ENCODE results near the gene FOXK1. TPM values are rescaled to one million over a fixed set of nuclear protein-coding genes. Genes with fewer than 3 reads are reported as not detected.

FOXK1 gene
- total RNA-seq, 2 experiments from 2014 or later, result 25.9 to 26.6 TPM

DNA sequence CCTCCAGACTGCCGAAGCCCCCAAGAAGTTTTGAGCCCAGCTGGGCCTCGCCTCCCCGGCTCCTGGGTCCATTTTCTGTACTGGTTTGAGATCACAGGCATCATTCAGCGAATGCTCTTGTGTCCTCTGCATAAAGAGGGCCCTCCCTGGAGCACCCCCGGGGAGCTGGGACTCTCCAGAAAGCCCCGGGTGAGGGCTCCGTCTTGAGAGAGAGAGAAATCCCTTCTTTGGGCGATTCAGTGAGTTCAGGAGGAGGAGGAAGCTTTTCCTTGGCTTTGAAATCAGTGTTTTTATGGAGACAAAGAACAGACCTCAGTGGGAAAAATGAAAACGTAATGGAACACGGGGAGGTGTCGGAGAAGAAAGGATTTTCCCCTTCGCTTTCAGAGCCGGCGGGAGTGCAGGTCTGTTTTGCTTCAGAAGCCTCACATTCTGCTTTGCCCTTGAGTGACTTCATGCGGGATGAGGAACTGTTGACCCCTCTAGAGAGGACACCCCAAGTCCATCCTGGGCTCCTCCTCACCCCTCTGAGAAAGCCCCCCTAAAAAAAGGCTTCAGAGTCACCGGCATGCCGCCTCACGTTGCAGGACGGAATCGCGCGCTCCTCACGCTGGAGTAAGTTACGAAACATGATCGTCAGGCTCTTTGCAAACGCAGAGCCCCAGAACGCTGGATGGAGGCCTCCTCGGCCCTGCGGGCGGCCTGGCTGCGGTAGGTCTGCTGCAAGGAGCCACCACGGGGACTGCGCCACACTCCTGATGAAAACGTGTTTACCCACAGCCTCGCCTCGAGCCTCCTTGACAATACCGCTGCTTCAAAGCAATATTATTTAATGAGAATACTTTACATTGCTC, 84.8 kb downstream of the FOXK1 start:
- no peak overlapping the region for H3K4me3 Mint-ChIP-seq
- H3K27ac Mint-ChIP-seq, result no peak overlapping the region
- intact Hi-C loops (cut with micrococcal nuclease), result no loop called here
- ChIA-PET CTCF (no interaction called here), POLR2A (no interaction called here)
- peaks cover 15% of the 10 kb centered on the region for H3K36me3 Mint-ChIP-seq
- H3K9me3 Mint-ChIP-seq, result no peaks in the 10 kb centered on the region
- H3K27me3 Mint-ChIP-seq, result no peaks in the 10 kb centered on the region
- H3K4me1 Mint-ChIP-seq (ENCODE audit: low read depth), result no peaks in the 10 kb centered on the region
- DNase-seq, result no peak

DNA sequence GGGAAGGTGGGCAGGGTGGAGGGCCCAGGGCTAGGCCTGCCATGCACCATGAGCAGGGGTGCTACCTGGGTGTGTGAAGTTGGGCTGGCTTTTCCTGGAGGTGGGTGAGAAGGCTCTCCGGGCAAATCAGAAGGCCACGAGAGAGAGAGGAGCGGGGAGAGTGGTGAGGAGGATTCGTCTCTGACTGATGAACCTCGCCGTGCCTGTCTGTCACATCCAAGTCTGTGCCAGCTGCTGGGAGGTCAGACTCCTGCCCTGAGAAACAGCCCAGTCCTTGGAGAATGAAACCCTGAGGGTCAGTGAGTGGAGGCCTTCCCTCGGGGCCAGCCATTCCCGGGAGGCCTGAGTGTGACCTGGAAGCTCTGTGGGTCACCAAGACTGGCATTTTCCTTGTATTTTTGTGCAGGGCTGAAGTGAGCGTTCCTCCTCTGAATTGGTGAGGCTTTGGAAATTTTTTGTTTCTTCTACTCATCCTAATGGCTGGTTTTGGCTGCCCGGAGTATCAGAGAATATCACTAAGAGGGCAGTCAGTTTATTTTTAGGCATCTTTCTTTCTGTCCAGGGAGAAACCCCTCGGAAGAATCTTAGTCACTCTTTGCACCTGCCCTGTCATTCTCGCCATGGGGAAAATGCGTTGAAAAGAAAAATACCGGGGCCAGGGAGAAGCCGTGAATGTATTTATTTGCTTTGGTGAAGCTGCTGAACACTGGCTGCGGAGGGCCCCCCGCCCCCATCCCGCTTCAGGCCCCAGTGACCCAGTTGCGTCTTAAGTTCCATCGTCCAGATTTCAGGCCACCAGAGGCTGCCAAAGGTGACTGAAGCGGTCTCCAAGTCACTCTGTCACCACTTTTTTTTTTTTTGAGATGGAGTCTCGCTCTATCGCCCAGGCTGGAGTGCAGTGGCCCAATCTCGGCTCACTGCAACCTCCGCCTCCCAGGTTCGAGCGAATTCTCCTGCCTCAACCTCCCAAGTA, 86.8 kb downstream of the FOXK1 start:
- CTCF ChIA-PET, result no interaction called here
- POLR2A ChIA-PET, result no interaction called here
- H3K4me3 Mint-ChIP-seq, result no peak overlapping the region
- H3K27me3 Mint-ChIP-seq, result no peaks in the 10 kb centered on the region
- intact Hi-C loops (cut with micrococcal nuclease), result no loop called here
- H3K4me1 Mint-ChIP-seq (ENCODE audit: low read depth), result peaks cover 3% of the 10 kb centered on the region
- no peaks in the 10 kb centered on the region for H3K9me3 Mint-ChIP-seq
- H3K36me3 Mint-ChIP-seq, result peaks cover 10% of the 10 kb centered on the region
- no peak for DNase-seq
- H3K27ac Mint-ChIP-seq, result no peak overlapping the region

DNA sequence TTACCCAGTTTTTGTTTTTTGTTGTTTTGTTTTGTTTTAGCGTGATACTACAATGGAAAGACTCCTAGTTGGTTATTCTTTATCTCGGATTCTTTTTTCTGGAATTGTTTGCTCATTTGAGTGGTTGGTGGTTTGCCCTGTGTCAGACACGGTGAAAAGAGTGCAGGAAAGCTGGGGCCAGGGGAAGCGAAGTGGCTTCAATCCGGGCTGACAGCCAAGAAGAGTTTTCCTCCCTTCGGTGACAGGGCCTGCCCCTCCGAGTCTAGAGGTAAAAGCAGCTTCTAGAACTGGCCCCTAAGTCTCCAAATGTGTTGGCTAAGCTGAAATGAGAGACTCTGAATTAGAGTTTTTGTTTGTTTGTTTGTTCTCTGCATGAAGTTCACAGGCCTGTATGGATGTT, 87.7 kb downstream of the FOXK1 start:
- ChIA-PET POLR2A (no interaction called here), CTCF (no interaction called here)
- Mint-ChIP-seq H3K36me3 (peaks cover 9% of the 10 kb centered on the region), H3K9me3 (no peaks in the 10 kb centered on the region), H3K4me3 (no peak overlapping the region), H3K4me1 (ENCODE audit: low read depth) (peaks cover 11% of the 10 kb centered on the region), H3K27ac (no peak overlapping the region), H3K27me3 (no peaks in the 10 kb centered on the region)
- no peak for DNase-seq
- intact Hi-C loops (cut with micrococcal nuclease), result no loop called here

DNA sequence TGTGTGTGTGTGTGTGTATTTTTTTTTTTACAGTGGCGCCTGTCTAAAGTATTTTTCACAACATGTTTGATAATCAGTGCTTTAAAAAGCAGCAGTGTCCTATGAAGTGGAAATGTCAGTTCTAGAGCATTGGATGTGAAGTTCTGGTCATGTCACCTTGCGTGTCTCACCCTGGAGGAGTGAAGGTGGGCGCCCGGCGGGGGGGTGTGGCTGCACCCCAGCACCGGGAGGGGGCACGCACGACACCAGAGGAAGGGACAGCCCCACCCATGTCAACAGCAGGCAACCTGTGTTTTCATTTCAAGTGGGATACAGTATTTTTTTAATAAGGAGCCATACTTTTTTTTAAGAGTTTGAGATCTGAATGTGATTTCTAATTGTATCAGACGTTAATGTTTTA, 88.8 kb downstream of the FOXK1 start:
- H3K4me1 Mint-ChIP-seq (ENCODE audit: low read depth), result peaks cover 15% of the 10 kb centered on the region
- H3K27me3 Mint-ChIP-seq, result no peaks in the 10 kb centered on the region
- no peaks in the 10 kb centered on the region for H3K9me3 Mint-ChIP-seq
- H3K27ac Mint-ChIP-seq, result no peak overlapping the region
- DNase-seq, result no peak
- peaks cover 9% of the 10 kb centered on the region for H3K36me3 Mint-ChIP-seq
- ChIA-PET CTCF (no interaction called here), POLR2A (no interaction called here)
- no peak overlapping the region for H3K4me3 Mint-ChIP-seq
- intact Hi-C loops (cut with micrococcal nuclease), result no loop called here

DNA sequence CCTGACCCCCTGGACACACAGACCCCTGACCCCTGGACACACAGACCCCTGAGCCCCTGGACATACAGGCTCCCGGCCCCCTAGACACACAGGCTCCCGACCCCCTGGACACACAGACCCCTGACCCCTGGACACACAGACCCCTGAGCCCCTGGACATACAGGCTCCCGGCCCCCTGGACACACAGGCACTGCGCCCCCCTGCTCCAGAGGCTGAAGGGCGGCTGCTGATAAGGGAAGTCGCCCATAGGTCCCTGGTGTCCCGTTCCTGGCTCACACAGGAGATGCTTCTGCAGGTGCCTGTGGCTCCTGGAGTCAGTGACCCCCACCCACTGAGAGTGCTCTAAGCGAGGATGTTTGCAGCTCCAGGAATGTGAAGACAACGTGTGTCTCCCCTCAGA, 89.6 kb downstream of the FOXK1 start:
- CTCF ChIA-PET, result interaction anchor here (0.6 kb wide), 1 partner anchor 10 kb away, joined by 3 read pairs; no protein-coding TSS in a partner anchor
- no peaks in the 10 kb centered on the region for H3K9me3 Mint-ChIP-seq
- no peak overlapping the region for H3K27ac Mint-ChIP-seq
- no peak for DNase-seq
- H3K4me3 Mint-ChIP-seq, result no peak overlapping the region
- H3K36me3 Mint-ChIP-seq, result peaks cover 7% of the 10 kb centered on the region
- H3K4me1 Mint-ChIP-seq (ENCODE audit: low read depth), result peaks cover 22% of the 10 kb centered on the region
- POLR2A ChIA-PET, result no interaction called here
- intact Hi-C loops (cut with micrococcal nuclease), result no loop called here
- no peaks in the 10 kb centered on the region for H3K27me3 Mint-ChIP-seq

DNA sequence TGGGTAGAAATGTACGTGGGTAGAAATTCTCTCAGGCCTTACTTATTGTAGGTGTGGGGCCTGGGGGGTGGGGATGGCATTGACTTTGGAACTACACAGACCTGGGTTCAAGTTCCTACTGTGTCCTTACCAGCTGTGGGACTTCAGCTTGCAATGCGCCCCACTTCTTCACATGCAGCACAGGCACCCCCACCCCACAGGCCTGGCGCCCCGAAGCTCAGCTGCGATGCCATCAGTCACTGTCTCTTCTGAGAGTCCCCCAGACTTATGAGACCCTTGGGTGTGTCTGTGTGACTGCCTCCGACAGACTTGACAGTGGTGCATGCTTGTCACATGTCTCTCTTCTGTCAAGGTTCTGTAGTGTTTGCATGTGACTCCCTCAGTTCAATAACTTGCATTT, 90.2 kb downstream of the FOXK1 start:
- H3K4me3 Mint-ChIP-seq, result no peak overlapping the region
- peaks cover 8% of the 10 kb centered on the region for H3K36me3 Mint-ChIP-seq
- H3K27ac Mint-ChIP-seq, result no peak overlapping the region
- POLR2A ChIA-PET, result no interaction called here
- DNase-seq, result no peak
- H3K27me3 Mint-ChIP-seq, result no peaks in the 10 kb centered on the region
- H3K9me3 Mint-ChIP-seq, result no peaks in the 10 kb centered on the region
- CTCF ChIA-PET, result interaction anchor here (0.6 kb wide), 1 partner anchor 11 kb away, joined by 3 read pairs; no protein-coding TSS in a partner anchor
- intact Hi-C loops (cut with micrococcal nuclease), result no loop called here
- H3K4me1 Mint-ChIP-seq (ENCODE audit: low read depth), result peaks cover 26% of the 10 kb centered on the region

DNA sequence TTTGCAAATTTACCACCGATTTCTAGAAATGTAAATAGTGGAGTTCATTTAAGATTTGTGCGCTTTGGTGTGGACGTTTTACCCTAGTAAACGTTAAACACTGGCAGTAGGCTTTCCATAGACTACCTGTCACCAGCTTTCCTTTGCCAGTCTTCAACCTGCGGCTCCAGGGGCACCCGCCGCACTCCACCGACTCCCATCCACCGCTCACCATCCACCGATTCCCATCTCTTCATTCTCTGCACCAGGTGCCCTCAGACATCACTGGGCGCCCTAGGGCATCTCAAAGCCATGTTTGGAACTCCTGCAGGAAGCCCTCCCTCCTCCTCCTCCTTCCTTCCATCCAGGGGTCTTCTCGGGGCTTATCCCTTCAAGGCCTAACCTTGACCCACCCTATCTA, 91.9 kb downstream of the FOXK1 start:
- H3K27me3 Mint-ChIP-seq, result no peaks in the 10 kb centered on the region
- no peak for DNase-seq
- no peaks in the 10 kb centered on the region for H3K9me3 Mint-ChIP-seq
- POLR2A ChIA-PET, result interaction anchor here (2.3 kb wide), 1 partner anchor 27 kb away, joined by 15 read pairs; no protein-coding TSS in a partner anchor
- CTCF ChIA-PET, result interaction anchor here (3.1 kb wide), 1 partner anchor 18 kb away, joined by 21 read pairs; no protein-coding TSS in a partner anchor
- intact Hi-C loops (cut with micrococcal nuclease), result loop anchor here (2.0 kb wide), 1 partner anchor 29 kb away; no protein-coding TSS in a partner anchor
- peaks cover 36% of the 10 kb centered on the region for H3K4me1 Mint-ChIP-seq (ENCODE audit: low read depth)
- H3K36me3 Mint-ChIP-seq, result peaks cover 8% of the 10 kb centered on the region
- H3K27ac Mint-ChIP-seq, result peak overlapping the region; percentile 91
- H3K4me3 Mint-ChIP-seq, result peak overlapping the region; percentile 95

DNA sequence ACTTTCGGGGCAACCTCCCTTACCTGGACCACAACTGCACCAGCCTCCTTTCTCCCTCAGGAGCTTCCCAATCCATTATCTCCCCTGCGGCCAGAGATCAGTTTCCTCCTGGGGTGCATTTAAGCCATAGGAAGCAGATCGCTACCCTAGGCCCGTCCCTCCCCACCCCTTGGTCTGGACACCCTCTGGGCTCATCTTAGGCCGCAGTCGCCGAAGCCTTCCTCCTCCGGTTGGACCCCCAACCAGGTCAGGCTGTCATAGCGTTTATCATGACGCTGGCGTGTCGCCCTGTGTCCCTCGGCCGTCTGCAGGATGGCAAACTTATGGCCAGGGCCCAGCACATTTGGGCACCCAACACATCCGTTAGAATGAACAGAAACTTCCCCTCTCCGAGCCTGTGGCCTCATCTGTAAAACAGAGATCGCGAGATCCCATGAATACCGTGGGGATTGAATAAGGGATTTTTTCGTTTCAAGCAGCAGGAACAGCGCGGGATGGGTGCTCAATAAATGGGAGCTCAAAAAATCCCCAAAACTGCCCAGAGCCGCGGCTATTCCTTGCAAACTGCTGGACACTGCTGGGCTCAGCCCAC, 92.7 kb downstream of the FOXK1 start:
- no peak for DNase-seq
- Mint-ChIP-seq H3K27ac (peak overlapping the region; percentile 91), H3K27me3 (no peaks in the 10 kb centered on the region), H3K9me3 (no peaks in the 10 kb centered on the region), H3K4me3 (peak overlapping the region; percentile 95), H3K4me1 (ENCODE audit: low read depth) (peaks cover 36% of the 10 kb centered on the region), H3K36me3 (peaks cover 8% of the 10 kb centered on the region)
- POLR2A ChIA-PET, result interaction anchor here (0.6 to 2.4 kb wide), 12 partner anchors 14 to 366 kb away, joined by 3 to 15 read pairs (median 4); partner anchors contain the start of gene FOXK1
- CTCF ChIA-PET, result interaction anchor here (1.0 to 3.1 kb wide), 7 partner anchors 17 to 199 kb away, joined by 3 to 21 read pairs (median 7); partner anchors contain the start of gene RADIL
- intact Hi-C loops (cut with micrococcal nuclease), result loop anchor here (1.0 to 2.0 kb wide), 4 partner anchors 18 to 133 kb away; no protein-coding TSS in a partner anchor

DNA sequence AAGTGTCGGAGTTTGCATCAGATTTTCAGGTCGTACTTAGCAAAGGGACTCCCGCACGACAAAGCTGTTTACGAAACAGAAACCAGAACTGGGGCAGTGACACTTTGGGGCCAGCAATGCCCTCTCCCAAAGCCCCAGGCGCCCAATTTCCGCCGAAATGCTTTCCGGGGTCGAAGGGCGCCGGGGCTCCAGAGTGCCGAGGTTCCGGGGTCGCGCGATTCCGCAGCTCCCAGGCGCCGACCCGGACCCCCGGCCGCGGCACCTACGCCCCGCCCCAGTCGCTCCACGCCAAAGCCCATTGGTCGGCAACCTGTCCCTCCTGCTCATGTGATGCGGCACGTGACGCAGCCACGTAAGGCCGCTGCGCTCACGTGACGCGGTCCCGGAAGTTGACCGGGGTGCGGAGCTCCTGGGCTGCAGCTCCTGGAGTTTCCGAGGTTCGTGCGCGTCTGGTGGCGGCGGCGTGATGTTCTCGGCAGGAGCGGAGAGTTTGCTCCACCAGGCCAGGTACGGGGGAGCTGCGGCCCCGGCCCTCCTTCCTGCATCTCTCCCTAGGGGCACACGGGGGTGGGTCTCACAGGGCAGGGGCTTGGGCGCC, 93.3 kb downstream of the FOXK1 start, which contains the start of gene AP5Z1:
AP5Z1 (plus strand) TSS at position 374 of the 598 bp plus-strand sequence; CDS start at position 467, 93 bp downstream.
- peak; percentile 96 for DNase-seq
- peak within 1 kb of the TSS; percentile 95 for H3K4me3 Mint-ChIP-seq
- ChIA-PET POLR2A (interaction anchor here (0.6 to 2.4 kb wide), 14 partner anchors 9 to 366 kb away, joined by 3 to 15 read pairs (median 4); partner anchors contain the start of gene FOXK1), CTCF (interaction anchor here (0.6 to 3.1 kb wide), 8 partner anchors 17 to 199 kb away, joined by 3 to 21 read pairs (median 6); partner anchors contain the start of gene RADIL)
- H3K27me3 Mint-ChIP-seq, result no peaks in the 10 kb centered on the region
- peaks cover 36% of the 10 kb centered on the region for H3K4me1 Mint-ChIP-seq (ENCODE audit: low read depth)
- no peaks in the 10 kb centered on the region for H3K9me3 Mint-ChIP-seq
- intact Hi-C loops (cut with micrococcal nuclease), result loop anchor here (1.0 to 2.0 kb wide), 4 partner anchors 17 to 134 kb away; no protein-coding TSS in a partner anchor
- H3K36me3 Mint-ChIP-seq, result peaks cover 7% of the 10 kb centered on the region
- peak within 1 kb of the TSS; percentile 91 for H3K27ac Mint-ChIP-seq

DNA sequence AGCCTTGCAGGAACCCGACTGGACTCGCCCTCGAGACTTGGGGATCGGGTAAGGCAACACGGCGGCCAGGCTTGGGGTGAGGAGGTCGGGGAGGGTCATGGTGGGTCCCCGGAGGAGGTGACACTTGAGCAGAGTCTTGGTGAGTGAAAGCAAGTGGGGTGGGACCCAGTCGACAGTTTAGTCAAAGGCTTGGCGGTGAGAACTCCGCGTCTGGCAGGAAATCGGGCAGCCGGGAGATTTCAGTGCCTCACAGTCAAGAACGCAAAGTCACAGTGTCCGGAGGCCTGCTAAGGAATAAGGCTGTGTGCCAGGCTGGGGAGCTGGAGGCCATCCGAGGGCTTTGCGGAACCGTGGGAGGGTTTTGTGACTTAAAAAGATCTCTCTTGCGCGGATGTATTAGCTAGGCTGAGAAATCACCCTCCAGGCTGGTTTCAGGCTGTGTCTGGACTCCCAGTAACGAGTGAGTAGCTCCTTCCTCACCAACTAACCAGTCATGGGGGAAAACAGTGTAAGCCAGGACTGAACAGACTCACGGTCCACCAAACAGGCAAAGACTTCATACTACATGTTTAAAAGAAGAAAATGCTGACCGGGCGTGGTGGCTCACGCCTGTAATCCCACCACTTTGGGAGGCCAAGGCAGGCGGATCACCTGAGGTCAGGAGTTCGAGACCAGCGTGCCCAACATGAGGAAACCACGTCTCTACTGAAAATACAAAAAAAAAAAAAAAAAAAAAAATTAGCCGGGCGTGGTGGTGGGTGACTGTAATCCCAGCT, 93.9 kb downstream of the FOXK1 start:
- Mint-ChIP-seq H3K36me3 (peaks cover 10% of the 10 kb centered on the region), H3K27ac (peak overlapping the region; percentile 91), H3K27me3 (no peaks in the 10 kb centered on the region), H3K4me1 (ENCODE audit: low read depth) (peaks cover 36% of the 10 kb centered on the region), H3K9me3 (no peaks in the 10 kb centered on the region), H3K4me3 (peak overlapping the region; percentile 95)
- peak; percentile 73 for DNase-seq
- ChIA-PET CTCF (interaction anchor here (0.6 to 3.1 kb wide), 8 partner anchors 16 to 198 kb away, joined by 3 to 21 read pairs (median 6); partner anchors contain the start of gene RADIL), POLR2A (interaction anchor here (0.6 to 2.4 kb wide), 11 partner anchors 9 to 198 kb away, joined by 3 to 15 read pairs (median 5); partner anchors contain the start of gene FOXK1)
- intact Hi-C loops (cut with micrococcal nuclease), result loop anchor here (1.0 to 2.0 kb wide), 4 partner anchors 16 to 135 kb away; no protein-coding TSS in a partner anchor

Measured in activated CD4-positive, alpha-beta memory T cell treated with anti-CD3 and anti-CD28 coated beads for 36 hours (primary cell).